ENCODE results near the gene IL6R.
"Not testable (repeated sequence)": the region's sequence is repeated elsewhere in the genome, so short reads cannot be mapped to it uniquely, and the experiment has no call there.

IL6R gene

GRCh38 chr1:154407198-154408091 lies 2.3 kb downstream of the IL6R start:
- no peak for DNase-seq (ENCODE audit: low read depth)

DNA sequence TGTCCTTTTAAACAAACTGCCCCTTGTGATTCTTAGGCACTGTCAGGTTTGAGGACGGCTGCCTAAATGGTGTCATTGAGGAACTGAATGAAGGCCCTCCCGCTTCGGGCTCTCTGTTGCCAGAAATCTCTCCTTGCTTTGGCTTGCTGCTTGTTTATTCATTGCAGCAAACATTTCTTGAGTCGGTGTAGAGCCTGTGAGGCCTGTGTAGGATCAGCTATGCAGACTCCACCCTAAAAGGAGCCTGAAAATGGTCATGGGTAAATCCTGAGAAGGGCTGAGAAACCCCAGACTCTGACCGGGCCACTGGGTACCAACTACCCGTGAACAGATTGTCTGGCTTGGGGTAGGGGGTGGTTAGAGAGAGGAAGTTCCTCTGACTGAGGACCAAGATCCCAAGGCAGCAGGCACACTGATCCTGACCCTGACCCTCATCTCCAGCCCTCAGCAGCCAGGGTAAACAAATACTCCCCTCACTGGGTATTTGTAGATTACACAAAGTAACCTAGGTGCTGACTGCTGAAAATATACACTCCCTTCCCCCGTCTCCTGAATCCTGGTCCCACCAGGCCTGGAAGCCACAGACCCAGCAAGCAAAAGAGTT lies 3.1 kb downstream of the IL6R start:
- no peak for DNase-seq (ENCODE audit: low read depth)

GRCh38 chr1:154410185-154410827 lies 5.2 kb downstream of the IL6R start:
- DNase-seq (ENCODE audit: low read depth): no peak

DNA sequence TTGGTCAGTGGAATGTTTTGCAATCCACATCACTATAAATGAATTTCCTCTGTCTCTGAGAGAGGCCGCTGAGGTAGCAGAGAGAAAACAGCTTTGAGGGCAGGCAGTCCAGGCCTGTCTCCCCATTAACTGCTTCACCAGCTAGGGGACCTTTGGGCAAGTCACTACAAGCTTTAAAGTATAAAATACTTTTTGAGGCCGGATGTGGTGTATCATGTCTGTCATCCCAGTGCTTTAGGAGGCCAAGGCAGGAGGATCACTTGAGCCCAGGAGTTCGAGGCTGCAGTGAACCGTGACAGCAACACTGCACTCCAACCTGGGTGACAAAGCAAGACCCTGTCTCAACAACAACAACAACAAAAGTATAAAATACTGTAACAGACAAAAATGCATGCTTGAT lies 6.4 kb downstream of the IL6R start:
- DNase-seq (ENCODE audit: low read depth): no peak

- no peak for DNase-seq (ENCODE audit: low read depth)
Measured at GRCh38 chr1:154413177-154413783, 8.1 kb downstream of the IL6R start.

GRCh38 chr1:154414606-154415005 lies 9.5 kb downstream of the IL6R start:
- DNase-seq (ENCODE audit: low read depth): no peak

GRCh38 chr1:154416471-154417337 lies 11.6 kb downstream of the IL6R start:
- DNase-seq (ENCODE audit: low read depth): no peak

DNA sequence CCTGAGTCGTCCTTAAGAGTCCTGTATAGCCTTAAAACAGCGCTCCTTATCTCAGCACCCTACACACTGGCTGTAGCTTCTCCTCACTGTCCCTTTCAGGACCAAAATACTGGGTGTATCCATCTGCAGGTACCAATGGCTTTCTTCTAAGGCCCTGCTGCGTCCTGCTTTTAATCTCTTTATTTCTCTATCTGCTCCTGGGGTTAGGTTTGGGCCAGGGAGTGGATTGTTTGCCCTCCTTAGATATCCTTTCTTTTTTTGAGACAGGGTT lies 12.1 kb downstream of the IL6R start:
- no peak for DNase-seq (ENCODE audit: low read depth)

GRCh38 chr1:154418062-154418921 lies 13.1 kb downstream of the IL6R start:
- DNase-seq (ENCODE audit: low read depth): no peak

DNA sequence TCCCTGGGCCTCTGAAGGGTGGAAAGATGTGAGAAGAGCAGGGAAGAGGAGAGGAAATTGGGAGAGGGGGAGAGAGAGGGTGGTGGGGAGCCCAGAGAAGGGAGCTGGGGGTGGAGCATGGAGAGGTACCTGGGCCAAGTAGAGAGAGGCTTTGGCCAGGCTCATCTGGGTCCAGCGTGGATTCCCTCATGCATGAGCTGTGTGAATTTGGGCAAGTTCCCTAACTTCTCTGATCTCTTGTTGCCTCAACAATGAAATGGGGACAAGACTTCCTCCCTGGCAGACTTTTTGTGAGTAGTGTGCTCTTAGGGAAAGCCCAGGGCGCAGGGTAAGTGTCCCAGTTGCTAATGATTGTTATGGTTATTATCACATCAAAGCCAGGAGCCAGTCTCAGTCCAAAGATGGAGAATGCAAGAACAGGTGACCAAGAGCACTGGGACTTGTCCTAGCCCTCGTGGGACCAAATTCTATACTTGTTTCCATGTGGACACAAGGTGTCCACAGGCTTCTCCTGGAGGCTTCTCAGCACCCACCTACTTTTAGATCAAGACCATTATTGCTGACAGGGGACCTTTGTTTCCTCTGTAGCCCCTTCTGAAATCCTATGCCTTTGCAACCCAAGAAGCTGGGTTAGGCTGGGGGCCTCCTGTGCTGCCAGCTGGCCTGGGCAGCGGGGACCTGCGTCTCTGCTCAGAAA lies 13.9 kb downstream of the IL6R start:
- DNase-seq (ENCODE audit: low read depth): no peak

DNA sequence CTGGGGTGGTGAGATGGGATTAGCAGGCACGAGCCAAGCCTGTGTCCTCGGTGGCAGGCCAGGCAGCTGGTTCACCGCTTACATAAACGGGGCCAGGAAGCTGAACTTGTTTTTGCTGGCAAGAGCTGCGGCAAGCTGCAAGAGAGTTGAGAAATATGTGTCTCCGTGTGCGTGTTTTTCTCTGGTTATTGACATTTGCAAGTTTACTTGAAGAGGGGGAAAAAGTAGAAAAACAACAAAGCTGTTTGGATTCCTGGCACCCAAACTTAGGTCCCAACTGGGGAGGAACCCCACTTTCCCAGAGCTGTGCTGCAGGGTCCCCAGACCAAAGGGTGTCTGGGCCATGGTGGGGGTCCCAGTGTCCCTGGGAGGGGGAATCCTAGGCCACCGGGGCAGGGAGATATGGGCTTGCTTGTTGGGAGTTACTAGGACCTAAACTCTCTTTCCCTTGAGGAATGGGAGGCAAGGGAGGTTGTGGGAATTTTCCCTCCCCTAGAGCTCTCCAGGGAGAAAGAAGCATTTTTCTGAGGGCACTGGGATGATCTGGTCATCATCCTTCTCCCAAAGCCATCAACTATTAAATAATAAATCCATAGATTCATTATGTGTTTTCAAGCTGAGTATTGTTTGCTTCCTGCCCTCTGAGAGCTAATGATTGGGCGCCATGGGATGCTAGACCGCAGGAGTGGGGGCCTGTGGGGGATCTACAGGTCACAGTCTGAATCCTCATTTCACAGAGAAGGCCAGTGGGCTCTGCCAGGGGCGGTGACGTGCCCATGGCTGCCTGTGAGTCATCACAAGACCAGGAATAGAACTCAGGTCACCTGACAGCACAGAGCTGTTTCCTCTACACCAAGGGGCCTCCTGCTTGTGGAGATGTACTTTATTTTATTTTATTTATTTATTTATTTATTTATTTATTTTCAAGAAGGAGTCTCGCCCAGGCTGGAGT lies 14.8 kb downstream of the IL6R start:
- DNase-seq (ENCODE audit: low read depth): peak; percentile 39

GRCh38 chr1:154420961-154421924 lies 16.1 kb downstream of the IL6R start:
- no peak for DNase-seq (ENCODE audit: low read depth)

GRCh38 chr1:154422049-154422448 lies 16.9 kb downstream of the IL6R start:
- DNase-seq (ENCODE audit: low read depth): not testable (repeated sequence)

GRCh38 chr1:154422521-154422920 lies 17.4 kb downstream of the IL6R start:
- DNase-seq (ENCODE audit: low read depth): no peak

GRCh38 chr1:154423304-154423987 lies 18.3 kb downstream of the IL6R start:
- no peak for DNase-seq (ENCODE audit: low read depth)

- no peak for DNase-seq (ENCODE audit: low read depth)
Measured at GRCh38 chr1:154423988-154424326, 18.8 kb downstream of the IL6R start.

DNA sequence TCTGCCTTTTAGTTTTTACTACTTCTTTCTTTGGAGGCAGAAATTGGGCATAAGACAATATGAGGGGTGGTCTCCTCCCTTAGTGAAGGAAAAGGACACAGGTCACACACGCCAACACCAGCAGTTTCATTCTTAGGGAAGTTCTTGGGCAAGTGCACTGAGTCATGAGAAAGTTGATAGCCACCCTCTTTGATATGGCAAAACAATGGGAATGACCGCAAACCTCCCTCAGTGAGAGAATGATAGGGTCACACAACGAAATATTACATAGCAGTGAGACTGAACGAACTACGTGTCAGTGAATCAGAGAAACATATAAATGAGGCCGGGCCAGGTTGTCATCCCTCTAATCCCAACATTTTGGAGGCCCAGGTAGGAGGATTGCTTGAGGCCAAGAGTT lies 20.0 kb downstream of the IL6R start:
- DNase-seq (ENCODE audit: low read depth): no peak

Data from HS-5 (cell line).